Astrocyte (in vitro differentiated cells and primary cell): Measurements from ENCODE around the gene ABCA4. TPM values are rescaled to one million over a fixed set of nuclear protein-coding genes. Genes with fewer than 3 reads are reported as not detected.
A peak's percentile ranks its signal among the peaks of the same experiment; 100 is the strongest.

Experiments
- DNase-seq: peaks from one replicate; pipeline ENCODE4 v3.0.0-alpha.2; 2010; ENCODE audit warnings: low read depth
- FAIRE-seq: peaks from 2 replicates; lab custom pipeline; 2011; peaks lifted over from hg19 to GRCh38; lab: Jason Lieb, UNC
- H2AFZ ChIP-seq: 2 replicates; pipeline ENCODE4 v1.6.0; 2012; ENCODE audit warnings: low read depth, low read length, inconsistent platforms
- H3K27ac ChIP-seq: 2 replicates; pipeline ENCODE4 v1.5.1; 2011; ENCODE audit warnings: low read depth, low read length, inconsistent platforms
- H3K27me3 ChIP-seq: 2 replicates; pipeline ENCODE4 v1.6.0; 2011; ENCODE audit warnings: low read length, inconsistent platforms; ENCODE audit not compliant: insufficient read depth
- H3K36me3 ChIP-seq: 2 replicates; pipeline ENCODE4 v1.5.1; 2011; ENCODE audit warnings: low read length, inconsistent platforms; ENCODE audit not compliant: insufficient read depth
- H3K4me1 ChIP-seq: 2 replicates; pipeline ENCODE4 v1.5.1; 2011; ENCODE audit warnings: low read length, inconsistent platforms; ENCODE audit not compliant: insufficient read depth
- H3K4me2 ChIP-seq: 2 replicates; pipeline ENCODE4 v1.6.0; 2012; ENCODE audit warnings: low read length, inconsistent platforms
- H3K4me3 ChIP-seq: 2 replicates; pipeline ENCODE4 v1.5.1; 2011; ENCODE audit warnings: low read depth, mild to moderate bottlenecking, low read length, inconsistent platforms; ENCODE audit not compliant: insufficient read depth
- H3K79me2 ChIP-seq: 2 replicates; pipeline ENCODE4 v1.6.0; 2012; ENCODE audit warnings: mild to moderate bottlenecking, low read length, inconsistent platforms; ENCODE audit not compliant: insufficient read depth
- H3K9ac ChIP-seq: 2 replicates; pipeline ENCODE4 v1.6.0; 2012; ENCODE audit warnings: mild to moderate bottlenecking, low read length, inconsistent platforms
- H3K9me3 ChIP-seq: 2 replicates; pipeline ENCODE4 v1.5.1; 2012; ENCODE audit warnings: low read depth, mild to moderate bottlenecking, low read length, inconsistent platforms; ENCODE audit not compliant: insufficient read depth
- H4K20me1 ChIP-seq: 2 replicates; pipeline ENCODE4 v1.6.0; 2012; ENCODE audit warnings: low read length, inconsistent platforms; ENCODE audit not compliant: insufficient read depth
- H3K27ac Mint-ChIP-seq: one replicate; pipeline ENCODE4 v1.8.0; 2021; ENCODE audit warnings: mild to moderate bottlenecking, mixed read lengths; ENCODE audit not compliant: unreplicated experiment
- H3K27me3 Mint-ChIP-seq: one replicate; pipeline ENCODE4 v1.8.0; 2021; ENCODE audit warnings: low read depth, mixed read lengths; ENCODE audit not compliant: unreplicated experiment
- H3K36me3 Mint-ChIP-seq: one replicate; pipeline ENCODE4 v1.8.0; 2021; ENCODE audit warnings: low read depth, mixed read lengths; ENCODE audit not compliant: unreplicated experiment
- H3K4me1 Mint-ChIP-seq: one replicate; pipeline ENCODE4 v1.8.0; 2021; ENCODE audit warnings: low read depth, mixed read lengths; ENCODE audit not compliant: unreplicated experiment
- H3K4me3 Mint-ChIP-seq: one replicate; pipeline ENCODE4 v1.8.0; 2021; ENCODE audit warnings: mild to moderate bottlenecking, moderate library complexity, mixed read lengths; ENCODE audit not compliant: unreplicated experiment
- H3K9me3 Mint-ChIP-seq: one replicate; pipeline ENCODE4 v1.8.0; 2021; ENCODE audit warnings: mild to moderate bottlenecking, mixed read lengths; ENCODE audit not compliant: unreplicated experiment
- EZH2 ChIP-seq: IDR thresholded peaks from 2 replicates; pipeline ENCODE4 v1.6.1; 2012; ENCODE audit warnings: mild to moderate bottlenecking, low read length, inconsistent platforms; ENCODE audit not compliant: insufficient read depth
- total RNA-seq: library from RNA; stranded (reverse); gene quantifications from 2 replicates; pipeline ENCODE4 v1.2.1, GENCODE V29; 2021
- TF ChIP-seq, protein P1 (sequence below): IDR thresholded peaks from 2 replicates; pipeline ENCODE4 v1.5.1; 2011; ENCODE audit warnings: low read depth, mild to moderate bottlenecking, inconsistent platforms, low read length, moderate library complexity; ENCODE audit not compliant: insufficient read depth

ABCA4 gene
- total RNA-seq, 1 donor from 2014 or later, result 0.20 TPM

DNA sequence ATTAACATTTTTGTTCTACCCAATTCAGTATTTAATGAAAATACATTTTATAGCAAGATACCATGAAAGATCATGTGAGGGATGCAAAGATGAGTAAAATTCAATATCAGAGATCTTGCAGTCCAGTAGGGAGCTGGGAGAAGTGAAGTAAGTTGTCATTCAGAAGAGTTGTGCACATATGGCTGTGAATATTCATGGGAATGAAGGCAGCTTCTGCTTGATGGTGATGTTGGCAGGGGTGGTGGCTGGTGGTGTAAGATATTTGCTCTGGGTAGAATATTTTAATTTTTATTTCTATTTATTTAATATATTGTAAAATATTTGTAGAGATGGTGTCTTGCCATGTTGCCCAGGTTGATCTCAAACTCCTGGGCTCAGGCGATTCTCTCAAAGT, 139.7 kb downstream of the ABCA4 start:
- H3K9me3 Mint-ChIP-seq, result peaks cover 2% of the 10 kb centered on the region
- Histone ChIP-seq H3K79me2 (no peaks in the 10 kb centered on the region), H4K20me1 (no peaks in the 10 kb centered on the region), H3K27me3 (no peaks in the 10 kb centered on the region), H2AFZ (peak overlapping the region; percentile 22), H3K9me3 (no peaks in the 10 kb centered on the region), H3K4me2 (peak overlapping the region; percentile 67), H3K4me1 (peaks cover 47% of the 10 kb centered on the region), H3K27ac (no peak overlapping the region), H3K36me3 (no peaks in the 10 kb centered on the region), H3K4me3 (no peak overlapping the region), H3K9ac (no peak overlapping the region)
- H3K36me3 Mint-ChIP-seq, result peaks cover under 1% of the 10 kb centered on the region
- TF ChIP-seq, protein P1, sequence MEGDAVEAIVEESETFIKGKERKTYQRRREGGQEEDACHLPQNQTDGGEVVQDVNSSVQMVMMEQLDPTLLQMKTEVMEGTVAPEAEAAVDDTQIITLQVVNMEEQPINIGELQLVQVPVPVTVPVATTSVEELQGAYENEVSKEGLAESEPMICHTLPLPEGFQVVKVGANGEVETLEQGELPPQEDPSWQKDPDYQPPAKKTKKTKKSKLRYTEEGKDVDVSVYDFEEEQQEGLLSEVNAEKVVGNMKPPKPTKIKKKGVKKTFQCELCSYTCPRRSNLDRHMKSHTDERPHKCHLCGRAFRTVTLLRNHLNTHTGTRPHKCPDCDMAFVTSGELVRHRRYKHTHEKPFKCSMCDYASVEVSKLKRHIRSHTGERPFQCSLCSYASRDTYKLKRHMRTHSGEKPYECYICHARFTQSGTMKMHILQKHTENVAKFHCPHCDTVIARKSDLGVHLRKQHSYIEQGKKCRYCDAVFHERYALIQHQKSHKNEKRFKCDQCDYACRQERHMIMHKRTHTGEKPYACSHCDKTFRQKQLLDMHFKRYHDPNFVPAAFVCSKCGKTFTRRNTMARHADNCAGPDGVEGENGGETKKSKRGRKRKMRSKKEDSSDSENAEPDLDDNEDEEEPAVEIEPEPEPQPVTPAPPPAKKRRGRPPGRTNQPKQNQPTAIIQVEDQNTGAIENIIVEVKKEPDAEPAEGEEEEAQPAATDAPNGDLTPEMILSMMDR, result no peak
- no peak for TF ChIP-seq EZH2
- H3K27ac Mint-ChIP-seq, result no peak overlapping the region
- no peak for DNase-seq
- H3K4me3 Mint-ChIP-seq, result no peak overlapping the region
- H3K4me1 Mint-ChIP-seq, result peaks cover 26% of the 10 kb centered on the region
- H3K27me3 Mint-ChIP-seq, result peaks cover 4% of the 10 kb centered on the region
- FAIRE-seq, result no peak

DNA sequence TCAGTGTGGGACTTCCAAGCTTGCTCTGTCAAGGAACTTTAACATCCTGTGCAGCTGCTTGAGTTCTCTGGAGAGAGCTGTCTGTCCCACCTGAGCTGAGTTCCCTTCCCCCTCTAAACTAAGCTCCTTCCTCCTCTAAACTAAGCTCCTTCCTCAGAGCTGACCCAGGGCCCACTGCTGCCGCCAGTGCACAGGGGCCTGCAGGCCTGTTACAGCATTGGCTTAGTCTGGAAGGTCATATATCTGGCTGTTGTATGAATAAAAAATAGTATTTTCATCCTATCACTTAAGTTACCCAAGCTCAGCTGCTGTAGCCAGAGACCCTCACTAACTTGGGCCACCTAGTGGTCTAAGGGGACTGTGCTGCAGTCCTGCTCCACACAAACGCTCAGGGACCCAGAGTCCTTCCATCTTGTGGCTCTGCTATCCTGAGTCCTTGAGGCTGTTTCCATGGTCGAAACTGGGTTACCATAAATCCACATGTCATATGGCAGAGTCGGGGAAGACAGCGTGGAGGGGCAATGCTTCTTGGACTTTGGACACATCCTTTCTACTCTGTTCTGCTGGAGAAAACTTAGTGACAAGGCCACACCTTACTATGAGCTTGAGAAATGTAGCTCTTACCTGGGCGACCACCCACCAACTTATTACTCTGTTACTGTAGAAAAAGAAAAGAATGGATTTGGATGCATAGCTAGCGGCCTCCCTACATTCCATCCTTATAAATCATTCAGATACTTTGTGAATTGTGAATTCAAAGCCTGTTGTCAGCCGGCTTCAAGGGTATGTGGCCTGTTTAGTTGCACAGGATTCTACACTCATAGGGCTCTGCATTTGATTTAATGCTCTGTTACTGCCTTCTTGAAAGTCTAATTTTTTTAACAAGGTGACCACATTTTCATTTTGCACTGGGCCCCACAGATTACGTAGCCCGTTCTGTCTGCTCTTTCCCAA, 140.4 kb downstream of the ABCA4 start:
- H3K9me3 Mint-ChIP-seq, result peaks cover 2% of the 10 kb centered on the region
- H3K4me2 ChIP-seq, result peak overlapping the region; percentile 67
- H3K4me3 ChIP-seq, result no peak overlapping the region
- H3K27me3 ChIP-seq, result no peaks in the 10 kb centered on the region
- peaks cover 2% of the 10 kb centered on the region for H3K36me3 Mint-ChIP-seq
- TF ChIP-seq EZH2, result no peak
- TF ChIP-seq, protein P1, result peak; percentile 27
- H3K9ac ChIP-seq, result peak overlapping the region; percentile 8
- no peak for FAIRE-seq
- H3K27ac Mint-ChIP-seq, result peak overlapping the region; percentile 28
- DNase-seq, result peak; percentile 77
- no peaks in the 10 kb centered on the region for H3K79me2 ChIP-seq
- H2AFZ ChIP-seq, result peak overlapping the region; percentile 23
- H3K36me3 ChIP-seq, result no peaks in the 10 kb centered on the region
- H3K4me3 Mint-ChIP-seq, result no peak overlapping the region
- H3K27me3 Mint-ChIP-seq, result peaks cover 4% of the 10 kb centered on the region
- H3K4me1 ChIP-seq, result peaks cover 48% of the 10 kb centered on the region
- no peaks in the 10 kb centered on the region for H4K20me1 ChIP-seq
- H3K9me3 ChIP-seq, result no peaks in the 10 kb centered on the region
- H3K27ac ChIP-seq, result peak overlapping the region; percentile 33
- H3K4me1 Mint-ChIP-seq, result peaks cover 28% of the 10 kb centered on the region
